Psoas muscle (tissue), 8 donors: ENCODE measurements around the gene CATSPER3. TPM values are rescaled to one million over a fixed set of nuclear protein-coding genes. Genes with fewer than 3 reads are reported as not detected.
A peak's percentile ranks its signal among the peaks of the same experiment; 100 is the strongest.

ENCODE experiments used
- ATAC-seq, 4 donors: fragments of 200-7000 bp; cut with Tn5 transposase; one replicate each; pipeline ENCODE4 v1.9.1; 2020; ENCODE audit warnings: moderate library complexity in 3 of 4, mild to moderate bottlenecking in 2 of 4
- DNase-seq, 2 donors: peaks; one replicate each; pipeline ENCODE4 v3.0.0-alpha.2; 2020
- H3K27ac ChIP-seq: fragments of 200-600 bp; one replicate; pipeline ENCODE4 v1.8.0; 2022
- H3K27me3 ChIP-seq, 3 donors: fragments of 200-600 bp in 1 of 3; one replicate each; pipeline versions ENCODE4 v1.6.1 to v1.8.0; 2013 to 2022; ENCODE audit warnings: low read length in 2 of 3, mild to moderate bottlenecking in 2 of 3, moderate library complexity in 1 of 3; ENCODE audit not compliant: insufficient read depth in 3 of 3
- H3K36me3 ChIP-seq, 2 donors: fragments of 200-600 bp in 1 of 2; one replicate each; pipeline versions ENCODE4 v1.6.1 to v1.8.0; 2013 to 2022; ENCODE audit warnings: low read depth in 1 of 2, mild to moderate bottlenecking in 1 of 2, moderate library complexity in 1 of 2; ENCODE audit not compliant: insufficient read depth in 1 of 2
- H3K4me1 ChIP-seq: fragments of 200-600 bp; one replicate; pipeline ENCODE4 v1.8.0; 2022
- H3K4me3 ChIP-seq: fragments of 200-600 bp; one replicate; pipeline ENCODE4 v1.8.0; 2022; ENCODE audit warnings: mild to moderate bottlenecking
- H3K9me3 ChIP-seq: fragments of 200-600 bp; one replicate; pipeline ENCODE4 v1.8.0; 2022
- CTCF ChIP-seq: fragments of 200-600 bp; IDR thresholded peaks from one replicate; pipeline ENCODE4 v1.8.0; 2022; ENCODE audit warnings: antibody characterized with exemption
- WGBS, 3 donors: extraction: QIAGEN DNeasy Blood & Tissue Kit; methylation state at CpG; one replicate each; pipeline versions ENCODE4 v1.1.6 to v1.1.7; 2013; 5-methylcytosine and 5-hydroxymethylcytosine counted together
- intact Hi-C, 2 donors: fragments of 100-400 bp; cut with DNase I; formaldehyde crosslinking; loops; one replicate each; pipeline versions ENCODE4 v1.11.0 to v1.14.2; 2022
- polyA plus RNA-seq, 3 donors: library from polyadenylated mRNA; stranded (reverse); fragments of 200-250 nt; gene quantifications; one replicate each; pipeline ENCODE4 v1.2.3, GENCODE V29; 2013
- total RNA-seq, 4 donors: library from RNA; stranded (reverse); fragmentation: NEBNext Ultra II Directional in 2 of 4; extraction: Animal tissue kit (Norgen Biotek cat#: 25700) in 2 of 4; gene quantifications; one replicate each; pipeline versions ENCODE4 v1.2.1 to v1.2.4, GENCODE V29; 2021 to 2023
- donor health status: healthy with polysubstance abuse.
- donor health status: DM: no; HTN: no; CAD: no; lungs with moderate emphysema.
- donor health status: Bipolar disorder and iron deficiency.
- donor health status: healthy.
- donor health status: DM: yes; HTN: yes; CAD: no.
- donor health status: DM: no; HTN: no; CAD: no.
- donor health status: DM: no; HTN: no; CAD: no.
- donor health status: DM: yes; HTN: yes; CAD: no.

CATSPER3 gene
- total and polyA plus RNA-seq, 7 donors = 0.73 to 1.8 (median 1.4) TPM

- H3K9me3 ChIP-seq = no peaks in the 10 kb centered on the region
- no peaks in the 10 kb centered on the region for H3K27me3 ChIP-seq
- H3K27ac ChIP-seq = peak overlapping the region; percentile 86
- ATAC-seq = peak in 3 of 4 donors; percentile 45 to 52 (median 51)
- no peak overlapping the region for H3K4me3 ChIP-seq
- peaks cover 31% of the 10 kb centered on the region for H3K4me1 ChIP-seq
- peak in 1 of 2 donors; percentile 15 for DNase-seq
- intact Hi-C loops = no loop called here
- TF ChIP-seq CTCF = no peak
- 32 to 54% (median 34%) methylated on average over 8 of the region's 8 CpGs for WGBS, 3 donors
- no peaks in the 10 kb centered on the region for H3K36me3 ChIP-seq
These were observed 88.8 kb downstream of the CATSPER3 start for GRCh38 chr5:135056316-135057030.

- intact Hi-C loops = no loop called here
- peak overlapping the region; percentile 86 for H3K27ac ChIP-seq
- no peak overlapping the region for H3K4me3 ChIP-seq
- no peaks in the 10 kb centered on the region for H3K36me3 ChIP-seq
- H3K27me3 ChIP-seq = no peaks in the 10 kb centered on the region
- no peaks in the 10 kb centered on the region for H3K9me3 ChIP-seq
- ATAC-seq = no peak
- 77 to 86% (median 81%) methylated on average over 2 of the region's 2 CpGs for whole genome bisulfite sequencing, 3 donors
- H3K4me1 ChIP-seq = peaks cover 31% of the 10 kb centered on the region
- DNase-seq = no peak
- no peak for TF ChIP-seq CTCF
These were observed 89.5 kb downstream of the CATSPER3 start for GRCh38 chr5:135057233-135057632.

DNA sequence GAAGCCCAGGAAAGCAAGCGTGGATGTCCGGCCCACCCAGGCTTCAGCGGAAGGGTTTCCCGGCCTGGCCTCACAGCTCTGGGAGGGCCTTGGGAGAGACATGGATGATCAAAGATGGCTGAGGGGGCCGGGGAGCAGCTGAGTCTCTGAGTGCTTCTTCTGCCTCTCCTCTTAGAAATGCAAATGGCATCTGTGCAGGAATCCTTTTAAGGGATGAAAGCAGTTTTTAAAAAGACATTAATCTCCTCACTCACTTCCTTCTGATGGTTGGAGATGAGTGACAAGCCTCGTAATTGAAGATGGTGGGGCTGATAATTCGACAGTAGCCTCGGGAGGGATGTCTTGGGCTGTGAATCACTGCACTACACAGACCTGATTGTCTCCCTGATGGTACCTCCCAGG lies 90.6 kb downstream of the CATSPER3 start:
- H3K36me3 ChIP-seq = no peaks in the 10 kb centered on the region
- no peaks in the 10 kb centered on the region for H3K9me3 ChIP-seq
- no peak overlapping the region for H3K27ac ChIP-seq
- intact Hi-C loops = no loop called here
- TF ChIP-seq CTCF = no peak
- no peaks in the 10 kb centered on the region for H3K27me3 ChIP-seq
- peaks cover 35% of the 10 kb centered on the region for H3K4me1 ChIP-seq
- no peak for ATAC-seq
- no peak overlapping the region for H3K4me3 ChIP-seq
- DNase-seq = peak in 1 of 2 donors; percentile 30
- 83 to 90% (median 84%) methylated on average over 8 of the region's 8 CpGs for whole genome bisulfite sequencing, 3 donors

- ATAC-seq (no peak), DNase-seq (peak in 1 of 2 donors; percentile 34)
- no peak overlapping the region for H3K4me3 ChIP-seq
- no peaks in the 10 kb centered on the region for H3K9me3 ChIP-seq
- intact Hi-C loops = no loop called here
- peaks cover 41% of the 10 kb centered on the region for H3K4me1 ChIP-seq
- H3K27ac ChIP-seq = no peak overlapping the region
- H3K27me3 ChIP-seq = no peaks in the 10 kb centered on the region
- TF ChIP-seq CTCF = no peak
- 80 to 85% (median 81%) methylated on average over 12 of the region's 12 CpGs for WGBS, 3 donors
- no peaks in the 10 kb centered on the region for H3K36me3 ChIP-seq
These were observed 91.6 kb downstream of the CATSPER3 start for GRCh38 chr5:135059000-135059923.
